Mucosa of descending colon (tissue), 3 donors: ENCODE data around the gene COL5A1. TPM values are rescaled to one million over a fixed set of nuclear protein-coding genes. Genes with fewer than 3 reads are reported as not detected.

ENCODE experiments used
- ATAC-seq: fragments of 200-7000 bp; cut with Tn5 transposase; one replicate; pipeline ENCODE4 v1.9.1; 2020; ENCODE audit warnings: mild to moderate bottlenecking, moderate library complexity
- DNase-seq, 3 donors: peaks; one replicate each; pipeline ENCODE4 v3.0.0-alpha.2; 2020
- H3K36me3 ChIP-seq: fragments of 200-600 bp; one replicate; pipeline ENCODE4 v1.8.0; 2021; ENCODE audit warnings: low read depth, mild to moderate bottlenecking
- H3K4me1 ChIP-seq: fragments of 200-600 bp; one replicate; pipeline ENCODE4 v1.8.0; 2021; ENCODE audit warnings: low read depth, mild to moderate bottlenecking
- H3K4me3 ChIP-seq: fragments of 200-600 bp; one replicate; pipeline ENCODE4 v1.8.0; 2021; ENCODE audit warnings: mild to moderate bottlenecking
- H3K9me3 ChIP-seq: fragments of 200-600 bp; one replicate; pipeline ENCODE4 v1.8.0; 2021; ENCODE audit warnings: mild to moderate bottlenecking
- intact Hi-C, 2 donors: fragments of 100-400 bp; cut with DNase I in 1 of 2; cut with micrococcal nuclease in 1 of 2; formaldehyde crosslinking; loops; one replicate each; pipeline versions ENCODE4 v1.11.0 to v1.11.1; 2022; cut with DNase I, micrococcal nuclease
- total RNA-seq, 3 donors: library from RNA; stranded (reverse); fragmentation: NEBNext Ultra II Directional in 2 of 3; extraction: Animal tissue kit (Norgen Biotek cat#: 25700) in 2 of 3; gene quantifications; one replicate each; pipeline versions ENCODE4 v1.2.1 to v1.2.4, GENCODE V29; 2021 to 2023
- TF ChIP-seq, protein P1 (sequence below): fragments of 200-600 bp; IDR thresholded peaks from one replicate; pipeline ENCODE4 v1.8.0; 2022; ENCODE audit warnings: antibody characterized with exemption, mild to moderate bottlenecking
- donor health status: DM: no; HTN: no; CAD: no; lungs with moderate emphysema.
- donor health status: DM: no; HTN: no; CAD: no.
- donor health status: DM: no; HTN: yes; CAD: no.

COL5A1 gene
- total RNA-seq, 3 donors from 2014 or later, result 8.6 to 62.3 (median 22.2) TPM

DNA sequence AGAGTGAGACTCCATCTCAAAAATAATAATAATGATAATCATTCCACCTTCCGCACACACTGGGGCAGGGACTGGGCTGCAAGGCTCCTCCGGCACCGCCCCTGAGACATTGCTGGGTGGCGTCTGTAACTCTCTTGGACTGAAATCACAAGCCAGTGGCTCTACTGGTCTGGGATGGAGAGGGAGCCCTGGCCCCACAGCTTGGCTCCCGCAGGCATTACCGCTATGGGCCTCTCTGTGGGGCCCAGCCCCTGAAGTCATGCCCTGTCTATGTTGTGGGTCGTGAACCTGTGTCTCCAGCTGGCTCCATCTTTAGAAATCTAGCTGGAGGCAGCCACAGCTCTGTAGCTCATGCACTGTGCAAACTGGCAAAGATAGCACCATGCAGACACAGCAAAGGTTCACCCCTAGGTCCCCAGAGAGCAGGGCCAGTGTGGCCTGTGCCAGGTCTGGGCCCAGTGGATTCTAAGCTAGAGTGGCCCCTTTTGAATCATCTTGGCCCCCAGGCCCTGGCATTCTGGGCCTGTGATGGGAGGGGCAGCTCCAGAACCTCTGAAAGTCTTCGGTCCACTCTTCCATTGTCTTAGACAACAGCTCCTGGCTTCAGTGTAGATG lies 36.1 kb upstream of the COL5A1 start:
- Histone ChIP-seq H3K4me3 (no peak overlapping the region), H3K4me1 (no peaks in the 10 kb centered on the region), H3K9me3 (no peaks in the 10 kb centered on the region), H3K36me3 (no peaks in the 10 kb centered on the region)
- intact Hi-C loops, result no loop called here
- ATAC-seq (no peak), DNase-seq (no peak)
- TF ChIP-seq, protein P1, sequence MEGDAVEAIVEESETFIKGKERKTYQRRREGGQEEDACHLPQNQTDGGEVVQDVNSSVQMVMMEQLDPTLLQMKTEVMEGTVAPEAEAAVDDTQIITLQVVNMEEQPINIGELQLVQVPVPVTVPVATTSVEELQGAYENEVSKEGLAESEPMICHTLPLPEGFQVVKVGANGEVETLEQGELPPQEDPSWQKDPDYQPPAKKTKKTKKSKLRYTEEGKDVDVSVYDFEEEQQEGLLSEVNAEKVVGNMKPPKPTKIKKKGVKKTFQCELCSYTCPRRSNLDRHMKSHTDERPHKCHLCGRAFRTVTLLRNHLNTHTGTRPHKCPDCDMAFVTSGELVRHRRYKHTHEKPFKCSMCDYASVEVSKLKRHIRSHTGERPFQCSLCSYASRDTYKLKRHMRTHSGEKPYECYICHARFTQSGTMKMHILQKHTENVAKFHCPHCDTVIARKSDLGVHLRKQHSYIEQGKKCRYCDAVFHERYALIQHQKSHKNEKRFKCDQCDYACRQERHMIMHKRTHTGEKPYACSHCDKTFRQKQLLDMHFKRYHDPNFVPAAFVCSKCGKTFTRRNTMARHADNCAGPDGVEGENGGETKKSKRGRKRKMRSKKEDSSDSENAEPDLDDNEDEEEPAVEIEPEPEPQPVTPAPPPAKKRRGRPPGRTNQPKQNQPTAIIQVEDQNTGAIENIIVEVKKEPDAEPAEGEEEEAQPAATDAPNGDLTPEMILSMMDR, result no peak

GRCh38 chr9:134605966-134606357 lies 35.6 kb upstream of the COL5A1 start:
- ATAC-seq, result no peak
- Histone ChIP-seq H3K4me1 (no peaks in the 10 kb centered on the region), H3K36me3 (no peaks in the 10 kb centered on the region), H3K9me3 (no peaks in the 10 kb centered on the region), H3K4me3 (no peak overlapping the region)
- TF ChIP-seq, protein P1, result no peak
- intact Hi-C loops, result no loop called here
- DNase-seq, result no peak

DNA sequence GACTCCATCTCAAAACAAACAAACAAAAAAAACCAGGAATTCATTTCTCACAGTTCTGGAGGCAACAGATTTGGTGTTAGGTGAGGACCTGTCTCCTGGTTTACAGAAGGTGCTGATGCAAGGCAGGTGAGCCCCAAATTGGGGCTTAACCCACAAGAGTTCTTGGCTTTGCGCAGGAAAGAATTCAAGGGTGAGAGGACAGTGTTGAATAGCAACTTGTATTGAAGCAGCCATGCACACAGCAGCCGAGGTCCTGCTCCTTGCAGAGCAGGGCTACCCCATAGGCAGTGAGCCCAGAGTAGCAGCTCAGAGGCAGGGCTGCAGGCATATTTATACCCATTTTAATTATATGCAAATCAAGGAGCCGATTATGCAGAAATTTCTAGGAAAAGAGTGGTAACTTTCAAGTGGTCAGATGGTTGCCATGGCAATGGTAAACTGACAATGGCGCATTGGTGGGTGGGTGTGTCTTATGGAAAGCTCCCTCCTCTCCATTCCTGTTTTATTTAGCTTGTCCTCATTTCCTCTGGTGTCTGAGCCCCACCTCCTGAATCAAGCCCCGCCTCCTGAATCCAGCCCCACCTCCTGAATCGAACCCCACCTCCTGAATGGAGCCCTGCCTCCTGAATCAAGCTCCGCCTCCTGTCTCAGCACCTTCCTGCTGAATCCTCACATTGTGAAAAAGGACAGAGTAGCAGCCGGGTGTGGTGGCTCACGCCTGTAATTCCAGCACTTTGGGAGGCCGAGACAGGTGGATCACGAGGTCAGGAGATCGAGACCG lies 34.5 kb upstream of the COL5A1 start:
- no peak for DNase-seq
- intact Hi-C loops, result no loop called here
- no peaks in the 10 kb centered on the region for H3K36me3 ChIP-seq
- TF ChIP-seq, protein P1, result no peak
- no peak overlapping the region for H3K4me3 ChIP-seq
- peaks cover 3% of the 10 kb centered on the region for H3K9me3 ChIP-seq
- H3K4me1 ChIP-seq, result no peaks in the 10 kb centered on the region
- no peak for ATAC-seq

DNA sequence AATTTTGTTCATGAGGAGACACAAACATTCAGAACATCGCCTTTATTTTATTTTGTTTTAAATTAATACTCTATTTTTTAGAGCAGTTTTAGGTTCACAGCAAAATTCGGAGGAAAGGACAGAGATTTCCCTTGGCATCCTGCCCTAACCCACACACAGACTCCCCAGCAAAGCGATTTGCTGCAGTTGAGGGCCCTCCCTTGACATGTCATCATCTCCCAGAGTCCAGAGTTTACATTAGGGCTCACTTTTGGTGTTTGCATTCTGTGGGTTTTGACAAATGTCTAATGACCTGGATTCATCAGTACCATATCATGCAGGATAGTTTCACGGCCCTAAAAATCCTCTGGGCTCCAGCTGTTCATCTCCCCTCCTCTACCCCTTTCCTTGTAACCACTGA lies 33.6 kb upstream of the COL5A1 start:
- ATAC-seq (no peak), DNase-seq (no peak)
- Histone ChIP-seq H3K9me3 (peaks cover 11% of the 10 kb centered on the region), H3K4me1 (no peaks in the 10 kb centered on the region), H3K36me3 (no peaks in the 10 kb centered on the region), H3K4me3 (no peak overlapping the region)
- TF ChIP-seq, protein P1, result no peak
- intact Hi-C loops, result no loop called here

DNA sequence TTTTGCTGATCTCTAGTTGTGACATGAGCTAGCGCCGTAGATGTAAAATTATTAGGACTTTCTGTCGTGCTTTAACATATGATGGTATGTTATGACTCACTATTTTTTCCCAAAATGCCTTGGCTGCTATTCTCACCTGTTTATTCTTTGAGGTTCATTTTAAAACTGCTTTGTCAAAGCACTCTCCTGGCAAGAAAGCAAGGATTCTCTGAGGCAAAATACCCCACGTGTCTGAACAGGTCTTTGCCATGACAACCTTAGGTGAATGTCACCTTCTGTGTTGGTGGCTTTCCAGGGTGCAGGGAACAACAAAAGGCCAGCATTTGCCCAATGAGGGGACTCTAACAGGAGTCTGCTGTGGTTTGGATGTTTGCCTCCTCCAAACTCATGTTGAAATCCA lies 30.6 kb upstream of the COL5A1 start:
- H3K4me1 ChIP-seq, result no peaks in the 10 kb centered on the region
- H3K4me3 ChIP-seq, result no peak overlapping the region
- ATAC-seq (no peak), DNase-seq (no peak)
- peaks cover 11% of the 10 kb centered on the region for H3K9me3 ChIP-seq
- H3K36me3 ChIP-seq, result no peaks in the 10 kb centered on the region
- TF ChIP-seq, protein P1, result no peak
- intact Hi-C loops, result no loop called here
